Panc1 (cell line): Measurements from ENCODE around the gene TMPRSS13. TPM values are rescaled to one million over a fixed set of nuclear protein-coding genes. Genes with fewer than 3 reads are reported as not detected.

Experiments used
- ATAC-seq: fragments of 200-7000 bp; cut with Tn5 transposase; 2 replicates; pipeline ENCODE4 v1.9.1; 2020; ENCODE audit warnings: mild to moderate bottlenecking, moderate library complexity
- BruUV-seq: library from RNA; stranded (reverse); fragments of 400-500 nt; replicated peaks from 2 replicates; lab custom pipeline; 2021; lab: Mats Ljungman, UMichigan
- CTCF ChIA-PET: fragments of 300-600 bp; sonication (Branson Sonifier 250); formaldehyde crosslinking; loops from one replicate; lab custom pipeline; 2022; ENCODE audit warnings: antibody characterized with exemption; lab: Charles Lee
- POLR2A ChIA-PET: fragments of 300-600 bp; sonication (Branson Sonifier 250); formaldehyde crosslinking; loops from one replicate; lab custom pipeline; 2022; ENCODE audit warnings: antibody characterized with exemption; lab: Charles Lee
- DNase-seq: peaks from one replicate; pipeline ENCODE4 v3.0.0-alpha.2; 2010; ENCODE audit warnings: low read depth, low spot score
- H3K27ac ChIP-seq: 2 replicates; pipeline ENCODE4 v1.5.1; 2011; ENCODE audit warnings: mild to moderate bottlenecking, low read length, inconsistent platforms
- H3K27me3 ChIP-seq: fragments of 200-500 bp; sonication (Bioruptor generic); 2 replicates; pipeline ENCODE4 v1.6.0; 2014; ENCODE audit warnings: low read length, inconsistent platforms; ENCODE audit not compliant: control insufficient read depth, insufficient read depth
- H3K36me3 ChIP-seq: fragments of 200-500 bp; sonication (Bioruptor generic); 2 replicates; pipeline ENCODE4 v1.5.1; 2014; ENCODE audit warnings: inconsistent platforms, mild to moderate bottlenecking, low read length, moderate library complexity; ENCODE audit not compliant: control insufficient read depth, insufficient read depth
- H3K4me1 ChIP-seq: 2 replicates; pipeline ENCODE4 v1.5.1; 2011; ENCODE audit warnings: inconsistent platforms, mild to moderate bottlenecking, low read length, moderate library complexity; ENCODE audit not compliant: control insufficient read depth, insufficient read depth
- H3K4me3 ChIP-seq, 2 experiments: 2 replicates each; pipeline ENCODE4 v1.5.1; 2011 to 2012; ENCODE audit warnings: low read depth in 2 of 2, low read length in 2 of 2, mild to moderate bottlenecking in 2 of 2, inconsistent platforms in 1 of 2, moderate library complexity in 1 of 2
- H3K9me3 ChIP-seq: fragments of 200-500 bp; sonication (Bioruptor generic); 2 replicates; pipeline ENCODE4 v1.5.1; 2014; ENCODE audit warnings: low read depth, mild to moderate bottlenecking, inconsistent platforms, low read length, moderate library complexity; ENCODE audit not compliant: control insufficient read depth, insufficient read depth
- CTCF ChIP-seq: fragments of 450-650 bp; IDR thresholded peaks from 2 replicates; pipeline ENCODE4 v1.5.1; 2017; ENCODE audit warnings: mild to moderate bottlenecking
- POLR2AphosphoS5 ChIP-seq: IDR thresholded peaks from 2 replicates; pipeline ENCODE4 v1.6.1; 2012; ENCODE audit warnings: mild to moderate bottlenecking, low read depth, low read length, moderate library complexity
- REST ChIP-seq, 2 experiments: IDR thresholded peaks; 2 replicates each; pipeline ENCODE4 v1.6.1; 2011 to 2012; ENCODE audit warnings: low read depth in 2 of 2, control low read depth in 1 of 2, low read length in 1 of 2, mild to moderate bottlenecking in 1 of 2, moderate library complexity in 1 of 2; ENCODE audit not compliant: insufficient read depth in 1 of 2
- SIN3A ChIP-seq: IDR thresholded peaks from 2 replicates; pipeline ENCODE4 v1.6.1; 2012; ENCODE audit warnings: low read depth, mild to moderate bottlenecking, low read length, moderate library complexity, borderline replicate concordance; ENCODE audit not compliant: insufficient read depth
- TCF7L2 ChIP-seq: IDR thresholded peaks from 2 replicates; pipeline ENCODE4 v1.6.1; 2011; ENCODE audit warnings: mild to moderate bottlenecking, low read depth, low read length, inconsistent platforms
- in situ Hi-C: cut with HindIII; loops from 2 replicates; pipeline ENCODE4 v1.10.0; 2016; ENCODE audit warnings: low sequenced_read_pairs, low pct_unique_long_range_greater_than_20kb
- intact Hi-C: fragments of 100-400 bp; cut with micrococcal nuclease; formaldehyde crosslinking; loops from one replicate; pipeline ENCODE4 v1.10.0; 2022; ENCODE audit not compliant: unreplicated experiment
- total RNA-seq: library from RNA; stranded (reverse); gene quantifications from one replicate; pipeline ENCODE4 v1.2.1, GENCODE V29; 2021; ENCODE audit not compliant: unreplicated experiment

Gene TMPRSS13
- total RNA-seq, 1 experiment from 2014 or later: not detected

DNA sequence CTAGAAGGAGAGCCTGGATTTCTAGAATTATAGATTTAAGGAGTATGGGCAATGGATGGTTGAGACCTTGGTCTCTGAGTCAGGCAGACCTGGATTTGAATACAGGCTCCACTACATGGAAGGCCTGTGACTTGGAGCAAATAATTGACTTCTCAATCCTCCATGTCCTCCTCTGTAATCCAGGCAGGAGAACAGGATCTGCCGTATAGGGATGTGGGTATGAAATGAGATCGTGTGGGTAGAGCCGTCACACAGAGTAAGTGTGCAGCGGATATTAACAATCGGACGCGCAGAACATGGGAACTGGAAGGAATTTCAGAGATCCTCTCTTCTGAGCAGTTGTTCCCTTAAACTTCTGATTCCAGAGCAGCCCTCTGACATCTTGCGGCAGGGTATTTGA, 11.5 kb upstream of the TMPRSS13 start:
- ATAC-seq: no peak
- Histone ChIP-seq H3K4me1 (no peaks in the 10 kb centered on the region), H3K27ac (no peak overlapping the region), H3K36me3 (no peaks in the 10 kb centered on the region), H3K9me3 (no peaks in the 10 kb centered on the region), H3K27me3 (peaks cover 33% of the 10 kb centered on the region), H3K4me3 (no peak overlapping the region)
- in situ Hi-C loops (no loop called here), intact Hi-C loops (no loop called here)
- CTCF ChIA-PET: no interaction called here
- no peak for DNase-seq
- no TSS peak for BruUV-seq
- TF ChIP-seq POLR2AphosphoS5 (no peak), REST (IDR thresholded peaks at IDR 0.05; ENCODE audit: insufficient read depth in 1 of 2, low read depth in 2 of 2, low read length in 1 of 2) (no peak), SIN3A (no peak), TCF7L2 (no peak), CTCF (no peak)
- POLR2A ChIA-PET: no interaction called here

GRCh38 chr11:117936973-117937372, 7.8 kb upstream of the TMPRSS13 start:
- DNase-seq (no peak), ATAC-seq (no peak)
- no TSS peak for BruUV-seq
- Histone ChIP-seq H3K4me3 (no peak overlapping the region), H3K27me3 (peaks cover 20% of the 10 kb centered on the region), H3K4me1 (no peaks in the 10 kb centered on the region), H3K27ac (no peak overlapping the region), H3K9me3 (no peaks in the 10 kb centered on the region), H3K36me3 (no peaks in the 10 kb centered on the region)
- TF ChIP-seq SIN3A (no peak), CTCF (no peak)
- in situ Hi-C loops (no loop called here), intact Hi-C loops (no loop called here)
- CTCF ChIA-PET: interaction anchor here (0.7 to 1.5 kb wide), 2 partner anchors 10 to 11 kb away, joined by 4 to 5 read pairs; no protein-coding TSS in a partner anchor
- POLR2A ChIA-PET: no interaction called here
